HEK293 (cell line): ENCODE measurements around the gene APLP1.
A peak's percentile ranks its signal among the peaks of the same experiment; 100 is the strongest.

ENCODE experiments used
- BCL11A ChIP-seq: fragments of 450-650 bp; formaldehyde crosslinking; IDR thresholded peaks from 2 replicates; pipeline ENCODE4 v1.5.1; 2016; ENCODE audit warnings: low read depth, missing biosample characterization, missing genetic modification characterization
- KLF1 ChIP-seq: fragments of 450-650 bp; formaldehyde crosslinking; IDR thresholded peaks from 2 replicates; pipeline ENCODE4 v1.5.1; 2016; ENCODE audit warnings: missing biosample characterization, missing genetic modification characterization
- KLF7 ChIP-seq: fragments of 450-650 bp; formaldehyde crosslinking; IDR thresholded peaks from 2 replicates; pipeline ENCODE4 v1.5.1; 2016; ENCODE audit warnings: missing biosample characterization, missing genetic modification characterization, borderline replicate concordance
- MYNN ChIP-seq: fragments of 450-650 bp; formaldehyde crosslinking; IDR thresholded peaks from 2 replicates; pipeline ENCODE4 v1.5.1; 2016; ENCODE audit warnings: missing biosample characterization, missing genetic modification characterization, borderline replicate concordance
- OSR2 ChIP-seq: fragments of 450-650 bp; formaldehyde crosslinking; IDR thresholded peaks from 2 replicates; pipeline ENCODE4 v1.5.1; 2016; ENCODE audit warnings: missing biosample characterization, missing genetic modification characterization
- SALL2 ChIP-seq: fragments of 450-650 bp; formaldehyde crosslinking; IDR thresholded peaks from 2 replicates; pipeline ENCODE4 v1.5.0; 2017; ENCODE audit warnings: missing biosample characterization, mild to moderate bottlenecking, missing genetic modification characterization, borderline replicate concordance
- SETDB1 ChIP-seq: IDR thresholded peaks from one replicate; pipeline ENCODE4 v1.6.1; 2017; ENCODE audit warnings: mild to moderate bottlenecking, low read length, moderate library complexity, mixed read lengths; ENCODE audit not compliant: insufficient read length
- TRIM28 ChIP-seq: IDR thresholded peaks from 2 replicates; pipeline ENCODE4 v1.6.1; 2011; ENCODE audit warnings: low read length, control low read depth, borderline replicate concordance
- ZBTB7A ChIP-seq: fragments of 450-650 bp; formaldehyde crosslinking; IDR thresholded peaks from 2 replicates; pipeline ENCODE4 v1.5.1; 2016; ENCODE audit warnings: low read depth, missing biosample characterization, missing genetic modification characterization
- ZEB2 ChIP-seq: fragments of 450-650 bp; formaldehyde crosslinking; IDR thresholded peaks from 2 replicates; pipeline ENCODE4 v1.5.1; 2016; ENCODE audit warnings: missing biosample characterization, missing genetic modification characterization
- ZFP41 ChIP-seq: fragments of 450-650 bp; formaldehyde crosslinking; IDR thresholded peaks from 2 replicates; pipeline ENCODE4 v1.5.1; 2016; ENCODE audit warnings: missing biosample characterization, missing genetic modification characterization, borderline replicate concordance
- ZNF138 ChIP-seq: fragments of 450-650 bp; formaldehyde crosslinking; IDR thresholded peaks from 2 replicates; pipeline ENCODE4 v1.5.1; 2016; ENCODE audit warnings: missing biosample characterization, missing genetic modification characterization, borderline replicate concordance
- ZNF157 ChIP-seq: fragments of 450-650 bp; formaldehyde crosslinking; IDR thresholded peaks from 2 replicates; pipeline ENCODE4 v1.5.1; 2016; ENCODE audit warnings: missing biosample characterization, missing genetic modification characterization
- ZNF16 ChIP-seq: fragments of 450-650 bp; formaldehyde crosslinking; IDR thresholded peaks from 2 replicates; pipeline ENCODE4 v1.5.1; 2016; ENCODE audit warnings: low read depth, missing biosample characterization, missing genetic modification characterization
- ZNF174 ChIP-seq: fragments of 450-650 bp; formaldehyde crosslinking; IDR thresholded peaks from 2 replicates; pipeline ENCODE4 v1.5.0; 2017; ENCODE audit warnings: missing biosample characterization, mild to moderate bottlenecking, missing genetic modification characterization
- ZNF184 ChIP-seq: fragments of 450-650 bp; IDR thresholded peaks from 2 replicates; pipeline ENCODE4 v1.5.1; 2018; ENCODE audit warnings: missing biosample characterization, mild to moderate bottlenecking, missing genetic modification characterization
- ZNF23 ChIP-seq: fragments of 450-650 bp; formaldehyde crosslinking; IDR thresholded peaks from 2 replicates; pipeline ENCODE4 v1.5.1; 2016; ENCODE audit warnings: missing biosample characterization, missing genetic modification characterization, borderline replicate concordance
- ZNF239 ChIP-seq: fragments of 450-650 bp; formaldehyde crosslinking; IDR thresholded peaks from 2 replicates; pipeline ENCODE4 v1.5.1; 2016; ENCODE audit warnings: missing biosample characterization, missing genetic modification characterization
- ZNF292 ChIP-seq: fragments of 450-650 bp; formaldehyde crosslinking; IDR thresholded peaks from 2 replicates; pipeline ENCODE4 v1.5.1; 2016; ENCODE audit warnings: low read depth, missing biosample characterization, missing genetic modification characterization, borderline replicate concordance
- ZNF48 ChIP-seq: fragments of 450-650 bp; formaldehyde crosslinking; IDR thresholded peaks from 2 replicates; pipeline ENCODE4 v1.5.1; 2016; ENCODE audit warnings: missing biosample characterization, missing genetic modification characterization
- ZNF501 ChIP-seq: fragments of 450-650 bp; formaldehyde crosslinking; IDR thresholded peaks from 2 replicates; pipeline ENCODE4 v1.5.1; 2016; ENCODE audit warnings: missing biosample characterization, missing genetic modification characterization
- ZNF514 ChIP-seq: fragments of 450-650 bp; formaldehyde crosslinking; IDR thresholded peaks from 2 replicates; pipeline ENCODE4 v1.5.1; 2016; ENCODE audit warnings: missing biosample characterization, missing genetic modification characterization
- ZNF596 ChIP-seq: fragments of 450-650 bp; IDR thresholded peaks from 2 replicates; pipeline ENCODE4 v1.5.0; 2018; ENCODE audit warnings: missing biosample characterization, mild to moderate bottlenecking, missing genetic modification characterization, moderate library complexity
- ZNF610 ChIP-seq: fragments of 450-650 bp; formaldehyde crosslinking; IDR thresholded peaks from 2 replicates; pipeline ENCODE4 v1.5.1; 2016; ENCODE audit warnings: missing biosample characterization, missing genetic modification characterization, borderline replicate concordance
- ZNF768 ChIP-seq: fragments of 450-650 bp; formaldehyde crosslinking; IDR thresholded peaks from 2 replicates; pipeline ENCODE4 v1.5.1; 2018; ENCODE audit warnings: missing biosample characterization, mild to moderate bottlenecking, missing genetic modification characterization
- TF ChIP-seq, protein P1 (sequence below): fragments of 450-650 bp; formaldehyde crosslinking; IDR thresholded peaks from 2 replicates; pipeline ENCODE4; 2016; ENCODE audit warnings: missing biosample characterization, missing genetic modification characterization
- TF ChIP-seq, protein P2 (sequence below): IDR thresholded peaks from 2 replicates; pipeline ENCODE4 v1.6.1; 2011; ENCODE audit warnings: mild to moderate bottlenecking, low read depth, low read length, borderline replicate concordance
- TF ChIP-seq, protein P3 (sequence below): fragments of 450-650 bp; formaldehyde crosslinking; conservative IDR thresholded peaks from 2 replicates; pipeline ENCODE4 v1.5.1; 2016; ENCODE audit warnings: low read depth, missing biosample characterization, missing genetic modification characterization
- TF ChIP-seq, protein P4 (sequence below): fragments of 450-650 bp; formaldehyde crosslinking; IDR thresholded peaks from 2 replicates; pipeline ENCODE4 v1.5.1; 2017; ENCODE audit warnings: missing biosample characterization, missing genetic modification characterization

Gene APLP1

DNA sequence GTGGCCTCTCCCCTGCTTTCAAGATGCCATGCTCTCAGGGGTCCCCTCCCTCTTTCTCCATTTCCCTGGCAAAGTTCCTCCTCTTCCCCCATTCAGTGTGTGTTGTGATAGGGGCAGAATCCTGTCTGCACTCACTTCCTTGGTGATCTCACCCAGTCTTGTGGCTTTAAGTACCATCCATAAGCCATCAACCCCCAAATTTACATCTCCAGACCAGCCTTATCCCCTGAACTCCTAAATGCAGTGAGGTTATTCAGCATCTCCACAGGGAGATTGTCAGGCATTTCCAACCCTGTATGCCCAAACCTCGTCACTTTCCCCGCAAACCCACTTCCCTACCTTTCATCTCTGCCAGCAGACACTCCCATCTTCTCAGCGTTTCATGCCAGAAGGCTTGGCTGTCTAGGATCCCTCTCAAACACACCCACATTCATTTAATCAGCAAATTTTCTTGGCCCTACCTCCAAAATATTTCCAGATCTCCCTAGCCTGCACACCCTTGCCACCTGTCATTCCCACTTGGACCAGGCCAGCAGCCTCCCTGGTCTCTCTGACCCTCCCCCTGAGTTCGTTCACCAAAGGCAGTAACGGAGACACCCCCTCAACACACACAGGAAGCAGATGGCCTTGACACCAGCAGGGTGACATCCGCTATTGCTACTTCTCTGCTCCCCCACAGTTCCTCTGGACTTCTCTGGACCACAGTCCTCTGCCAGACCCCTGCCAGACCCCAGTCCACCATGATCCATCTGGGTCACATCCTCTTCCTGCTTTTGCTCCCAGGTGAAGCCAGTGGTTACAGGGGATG is 33.7 kb downstream of the APLP1 start, which contains the start of gene HCST (continued):
- no peak for TF ChIP-seq SETDB1
- TF ChIP-seq ZNF16 (tag by site-specific recombination), result no peak
- TF ChIP-seq ZNF610 (tag by site-specific recombination), result no peak
- TF ChIP-seq, protein P1, sequence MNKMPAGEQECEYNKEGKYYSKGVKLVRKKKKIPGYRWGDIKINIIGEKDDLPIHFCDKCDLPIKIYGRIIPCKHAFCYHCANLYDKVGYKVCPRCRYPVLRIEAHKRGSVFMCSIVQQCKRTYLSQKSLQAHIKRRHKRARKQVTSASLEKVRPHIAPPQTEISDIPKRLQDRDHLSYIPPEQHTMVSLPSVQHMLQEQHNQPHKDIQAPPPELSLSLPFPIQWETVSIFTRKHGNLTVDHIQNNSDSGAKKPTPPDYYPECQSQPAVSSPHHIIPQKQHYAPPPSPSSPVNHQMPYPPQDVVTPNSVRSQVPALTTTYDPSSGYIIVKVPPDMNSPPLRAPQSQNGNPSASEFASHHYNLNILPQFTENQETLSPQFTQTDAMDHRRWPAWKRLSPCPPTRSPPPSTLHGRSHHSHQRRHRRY (tag by site-specific recombination), result no peak
- no peak for TF ChIP-seq ZNF157
- TF ChIP-seq ZFP41, result no peak
- no peak for TF ChIP-seq ZNF239
- TF ChIP-seq KLF7, result no peak
- TF ChIP-seq ZNF768 (tag by site-specific recombination), result no peak
- TF ChIP-seq MYNN, result no peak
- TF ChIP-seq ZEB2 (tag by site-specific recombination), result no peak
- no peak for TF ChIP-seq ZNF174 (tag by site-specific recombination)
- TF ChIP-seq ZNF292, result no peak
- peak; percentile 12; the same call in 1 of the 2 replicates for TF ChIP-seq KLF1 (tag by site-specific recombination)
- TF ChIP-seq ZNF596 (tag by site-specific recombination), result no peak
- TF ChIP-seq BCL11A (tag by site-specific recombination), result no peak
- no peak for TF ChIP-seq ZNF138
- TF ChIP-seq ZNF501 (tag by site-specific recombination), result no peak
- TF ChIP-seq, protein P2, sequence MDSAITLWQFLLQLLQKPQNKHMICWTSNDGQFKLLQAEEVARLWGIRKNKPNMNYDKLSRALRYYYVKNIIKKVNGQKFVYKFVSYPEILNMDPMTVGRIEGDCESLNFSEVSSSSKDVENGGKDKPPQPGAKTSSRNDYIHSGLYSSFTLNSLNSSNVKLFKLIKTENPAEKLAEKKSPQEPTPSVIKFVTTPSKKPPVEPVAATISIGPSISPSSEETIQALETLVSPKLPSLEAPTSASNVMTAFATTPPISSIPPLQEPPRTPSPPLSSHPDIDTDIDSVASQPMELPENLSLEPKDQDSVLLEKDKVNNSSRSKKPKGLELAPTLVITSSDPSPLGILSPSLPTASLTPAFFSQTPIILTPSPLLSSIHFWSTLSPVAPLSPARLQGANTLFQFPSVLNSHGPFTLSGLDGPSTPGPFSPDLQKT, result no peak
- TF ChIP-seq, protein P3, sequence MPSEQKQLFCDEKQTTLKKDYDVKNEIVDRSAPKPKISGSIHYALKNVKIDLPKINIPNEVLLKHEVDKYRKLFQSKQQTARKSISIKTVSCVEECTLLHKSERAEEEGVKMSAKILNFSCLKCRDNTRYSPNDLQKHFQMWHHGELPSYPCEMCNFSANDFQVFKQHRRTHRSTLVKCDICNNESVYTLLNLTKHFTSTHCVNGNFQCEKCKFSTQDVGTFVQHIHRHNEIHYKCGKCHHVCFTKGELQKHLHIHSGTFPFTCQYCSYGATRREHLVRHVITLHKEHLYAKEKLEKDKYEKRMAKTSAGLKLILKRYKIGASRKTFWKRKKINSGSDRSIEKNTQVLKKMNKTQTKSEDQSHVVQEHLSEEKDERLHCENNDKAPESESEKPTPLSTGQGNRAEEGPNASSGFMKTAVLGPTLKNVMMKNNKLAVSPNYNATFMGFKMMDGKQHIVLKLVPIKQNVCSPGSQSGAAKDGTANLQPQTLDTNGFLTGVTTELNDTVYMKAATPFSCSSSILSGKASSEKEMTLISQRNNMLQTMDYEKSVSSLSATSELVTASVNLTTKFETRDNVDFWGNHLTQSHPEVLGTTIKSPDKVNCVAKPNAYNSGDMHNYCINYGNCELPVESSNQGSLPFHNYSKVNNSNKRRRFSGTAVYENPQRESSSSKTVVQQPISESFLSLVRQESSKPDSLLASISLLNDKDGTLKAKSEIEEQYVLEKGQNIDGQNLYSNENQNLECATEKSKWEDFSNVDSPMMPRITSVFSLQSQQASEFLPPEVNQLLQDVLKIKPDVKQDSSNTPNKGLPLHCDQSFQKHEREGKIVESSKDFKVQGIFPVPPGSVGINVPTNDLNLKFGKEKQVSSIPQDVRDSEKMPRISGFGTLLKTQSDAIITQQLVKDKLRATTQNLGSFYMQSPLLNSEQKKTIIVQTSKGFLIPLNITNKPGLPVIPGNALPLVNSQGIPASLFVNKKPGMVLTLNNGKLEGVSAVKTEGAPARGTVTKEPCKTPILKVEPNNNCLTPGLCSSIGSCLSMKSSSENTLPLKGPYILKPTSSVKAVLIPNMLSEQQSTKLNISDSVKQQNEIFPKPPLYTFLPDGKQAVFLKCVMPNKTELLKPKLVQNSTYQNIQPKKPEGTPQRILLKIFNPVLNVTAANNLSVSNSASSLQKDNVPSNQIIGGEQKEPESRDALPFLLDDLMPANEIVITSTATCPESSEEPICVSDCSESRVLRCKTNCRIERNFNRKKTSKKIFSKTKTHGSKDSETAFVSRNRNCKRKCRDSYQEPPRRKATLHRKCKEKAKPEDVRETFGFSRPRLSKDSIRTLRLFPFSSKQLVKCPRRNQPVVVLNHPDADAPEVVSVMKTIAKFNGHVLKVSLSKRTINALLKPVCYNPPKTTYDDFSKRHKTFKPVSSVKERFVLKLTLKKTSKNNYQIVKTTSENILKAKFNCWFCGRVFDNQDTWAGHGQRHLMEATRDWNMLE (tag by site-specific recombination), result no peak
- no peak for TF ChIP-seq ZNF48 (tag by site-specific recombination)
- TF ChIP-seq ZNF23 (tag by site-specific recombination), result no peak
- no peak for TF ChIP-seq TRIM28
- no peak for TF ChIP-seq ZNF184 (tag by site-specific recombination)
- no peak for TF ChIP-seq ZNF514
- no peak for TF ChIP-seq SALL2 (tag by site-specific recombination)
- TF ChIP-seq ZBTB7A (tag by site-specific recombination), result no peak; the same call in 1 of the 2 replicates
- TF ChIP-seq, protein P4, sequence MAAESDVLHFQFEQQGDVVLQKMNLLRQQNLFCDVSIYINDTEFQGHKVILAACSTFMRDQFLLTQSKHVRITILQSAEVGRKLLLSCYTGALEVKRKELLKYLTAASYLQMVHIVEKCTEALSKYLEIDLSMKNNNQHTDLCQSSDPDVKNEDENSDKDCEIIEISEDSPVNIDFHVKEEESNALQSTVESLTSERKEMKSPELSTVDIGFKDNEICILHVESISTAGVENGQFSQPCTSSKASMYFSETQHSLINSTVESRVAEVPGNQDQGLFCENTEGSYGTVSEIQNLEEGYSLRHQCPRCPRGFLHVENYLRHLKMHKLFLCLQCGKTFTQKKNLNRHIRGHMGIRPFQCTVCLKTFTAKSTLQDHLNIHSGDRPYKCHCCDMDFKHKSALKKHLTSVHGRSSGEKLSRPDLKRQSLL, result no peak
- no peak for TF ChIP-seq OSR2 (tag by site-specific recombination)
